HFFc6 (cell line): ENCODE data around the gene MDGA2. TPM values are rescaled to one million over a fixed set of nuclear protein-coding genes. Genes with fewer than 3 reads are reported as not detected.
"Not testable (repeated sequence)": the region's sequence is repeated elsewhere in the genome, so short reads cannot be mapped to it uniquely, and the experiment has no call there.

ENCODE experiments used
- DNase-seq: peaks from one replicate; pipeline ENCODE4 v3.0.0-alpha.2; 2018
- H3K27ac Mint-ChIP-seq: 2 replicates; pipeline ENCODE4 v1.8.0; 2020; ENCODE audit warnings: mild to moderate bottlenecking, mixed read lengths
- H3K27me3 Mint-ChIP-seq: 2 replicates; pipeline ENCODE4 v1.8.0; 2021; ENCODE audit warnings: mild to moderate bottlenecking, moderate library complexity, mixed read lengths; ENCODE audit not compliant: insufficient read depth
- H3K36me3 Mint-ChIP-seq: 2 replicates; pipeline ENCODE4 v1.8.0; 2021; ENCODE audit warnings: low read depth, mixed read lengths
- H3K4me1 Mint-ChIP-seq: 2 replicates; pipeline ENCODE4 v1.8.0; 2020; ENCODE audit warnings: low read depth, mixed read lengths
- H3K4me3 Mint-ChIP-seq: 2 replicates; pipeline ENCODE4 v1.8.0; 2020; ENCODE audit warnings: mild to moderate bottlenecking, moderate library complexity, mixed read lengths
- H3K9me3 Mint-ChIP-seq: 2 replicates; pipeline ENCODE4 v1.8.0; 2020; ENCODE audit warnings: mild to moderate bottlenecking, mixed read lengths
- CTCF ChIP-seq: fragments of 200-600 bp; sonication (generic); IDR thresholded peaks from 2 replicates; pipeline ENCODE4 v1.5.0; 2021; ENCODE audit warnings: antibody characterized with exemption, mild to moderate bottlenecking
- total RNA-seq, 6 experiments: library from RNA; stranded (reverse); fragmentation: NEBNext Ultra II Directional; extraction: Animal tissue kit (Norgen Biotek cat#: 25700); gene quantifications; 2 replicates in 1 of 6; 3 replicates in 5 of 6; pipeline ENCODE4 v1.2.3, GENCODE V29; 2021

Gene MDGA2
- total RNA-seq, 6 experiments from 2014 or later, result not detected

GRCh38 chr14:47208434-47208833 is 467.0 kb downstream of the MDGA2 start:
- H3K4me1 Mint-ChIP-seq, result no peaks in the 10 kb centered on the region
- peaks cover 6% of the 10 kb centered on the region; the same call in 1 of the 2 replicates for H3K36me3 Mint-ChIP-seq
- no peak for TF ChIP-seq CTCF
- H3K9me3 Mint-ChIP-seq, result peaks cover 33% of the 10 kb centered on the region
- H3K4me3 Mint-ChIP-seq, result no peak overlapping the region
- DNase-seq, result no peak
- H3K27me3 Mint-ChIP-seq, result no peaks in the 10 kb centered on the region
- H3K27ac Mint-ChIP-seq, result no peak overlapping the region

GRCh38 chr14:47207617-47208016 is 467.8 kb downstream of the MDGA2 start:
- H3K9me3 Mint-ChIP-seq, result peaks cover 41% of the 10 kb centered on the region
- H3K27me3 Mint-ChIP-seq, result peaks cover 2% of the 10 kb centered on the region
- DNase-seq, result no peak
- no peak overlapping the region for H3K4me3 Mint-ChIP-seq
- H3K27ac Mint-ChIP-seq, result no peak overlapping the region
- no peak for TF ChIP-seq CTCF
- H3K36me3 Mint-ChIP-seq, result peaks cover 6% of the 10 kb centered on the region; the same call in 1 of the 2 replicates
- H3K4me1 Mint-ChIP-seq, result no peaks in the 10 kb centered on the region

- TF ChIP-seq CTCF, result no peak
- no peaks in the 10 kb centered on the region; the same call in 1 of the 2 replicates for H3K36me3 Mint-ChIP-seq
- peaks cover 2% of the 10 kb centered on the region for H3K27me3 Mint-ChIP-seq
- H3K9me3 Mint-ChIP-seq, result peaks cover 38% of the 10 kb centered on the region
- no peaks in the 10 kb centered on the region for H3K4me1 Mint-ChIP-seq
- DNase-seq, result no peak
- H3K27ac Mint-ChIP-seq, result no peak overlapping the region
- no peak overlapping the region for H3K4me3 Mint-ChIP-seq
Measured at GRCh38 chr14:47200740-47201139, 474.7 kb downstream of the MDGA2 start.

GRCh38 chr14:47195582-47195981 is 479.8 kb downstream of the MDGA2 start:
- H3K4me3 Mint-ChIP-seq, result no peak overlapping the region
- no peak for DNase-seq
- no peaks in the 10 kb centered on the region for H3K36me3 Mint-ChIP-seq
- H3K27ac Mint-ChIP-seq, result no peak overlapping the region
- TF ChIP-seq CTCF, result no peak
- H3K9me3 Mint-ChIP-seq, result peaks cover 14% of the 10 kb centered on the region
- H3K27me3 Mint-ChIP-seq, result no peaks in the 10 kb centered on the region
- no peaks in the 10 kb centered on the region for H3K4me1 Mint-ChIP-seq

- H3K9me3 Mint-ChIP-seq, result peaks cover 14% of the 10 kb centered on the region
- no peaks in the 10 kb centered on the region for H3K36me3 Mint-ChIP-seq
- no peak for TF ChIP-seq CTCF
- H3K4me3 Mint-ChIP-seq, result no peak overlapping the region
- H3K27ac Mint-ChIP-seq, result no peak overlapping the region
- no peak for DNase-seq
- no peaks in the 10 kb centered on the region for H3K4me1 Mint-ChIP-seq
- H3K27me3 Mint-ChIP-seq, result no peaks in the 10 kb centered on the region
Measured at GRCh38 chr14:47194055-47194454, 481.4 kb downstream of the MDGA2 start.

- not testable (repeated sequence) for H3K4me3 Mint-ChIP-seq, H3K4me1 Mint-ChIP-seq
Measured at GRCh38 chr14:47192203-47192602, 483.2 kb downstream of the MDGA2 start.

More at GRCh38 chr14:47192203-47192602, 483.2 kb downstream of the MDGA2 start:
- H3K27me3 Mint-ChIP-seq, DNase-seq, H3K27ac Mint-ChIP-seq, H3K36me3 Mint-ChIP-seq: not testable (repeated sequence)
- H3K9me3 Mint-ChIP-seq, result peaks cover 22% of the 10 kb centered on the region
